Gastroesophageal sphincter (tissue), 4 donors: ENCODE data around the gene OXLD1. TPM values are rescaled to one million over a fixed set of nuclear protein-coding genes. Genes with fewer than 3 reads are reported as not detected.

Experiments used
- ATAC-seq: fragments of 150-250 bp; one replicate; pipeline ENCODE4 v1.9.1; 2016; ENCODE audit warnings: mild to moderate bottlenecking, moderate library complexity
- H3K27ac ChIP-seq, 4 donors: fragments of 200-600 bp; sonication (generic) in 3 of 4; 1 replicate in 3 of 4; 2 replicates in 1 of 4; pipeline ENCODE4 v1.5.1; 2016 to 2019
- H3K27me3 ChIP-seq: fragments of 200-600 bp; sonication (generic); one replicate; pipeline ENCODE4 v1.5.1; 2019
- H3K36me3 ChIP-seq, 2 donors: fragments of 200-600 bp; sonication (generic); one replicate each; pipeline ENCODE4 v1.5.1; 2019; ENCODE audit warnings: control low read depth in 1 of 2
- H3K4me1 ChIP-seq, 3 donors: fragments of 200-600 bp; sonication (generic); 1 replicate in 2 of 3; 2 replicates in 1 of 3; pipeline ENCODE4 v1.5.1; 2016 to 2019; ENCODE audit warnings: control low read depth in 2 of 3
- H3K4me3 ChIP-seq, 2 donors: fragments of 200-600 bp; sonication (generic); one replicate each; pipeline ENCODE4 v1.5.1; 2019; ENCODE audit warnings: mild to moderate bottlenecking in 1 of 2, moderate library complexity in 1 of 2
- H3K9me3 ChIP-seq, 3 donors: fragments of 200-600 bp; sonication (generic); one replicate each; pipeline ENCODE4 v1.5.1; 2017 to 2019; ENCODE audit warnings: control low read depth in 2 of 3
- CTCF ChIP-seq, 4 experiments: fragments of 200-600 bp in 2 of 4; fragments of 450-650 bp in 2 of 4; sonication (generic) in 1 of 4; IDR thresholded peaks; one replicate each; pipeline ENCODE4 v1.5.1; 2017 to 2019; ENCODE audit warnings: antibody characterized with exemption in 4 of 4, mild to moderate bottlenecking in 2 of 4, moderate library complexity in 2 of 4
- EP300 ChIP-seq: sonication (generic); formaldehyde crosslinking; IDR thresholded peaks from one replicate; pipeline ENCODE4 v1.6.1; 2017; ENCODE audit warnings: antibody characterized with exemption, mild to moderate bottlenecking
- POLR2A ChIP-seq, 2 donors: fragments of 450-650 bp; IDR thresholded peaks; one replicate each; pipeline ENCODE4 v1.6.1; 2017; ENCODE audit warnings: antibody characterized with exemption in 2 of 2, mild to moderate bottlenecking in 2 of 2, moderate library complexity in 1 of 2
- POLR2AphosphoS5 ChIP-seq: sonication (generic); formaldehyde crosslinking; IDR thresholded peaks from one replicate; pipeline ENCODE4 v1.6.1; 2017; ENCODE audit warnings: antibody characterized with exemption
- WGBS, 2 donors: methylation state at CpG; one replicate each; pipeline ENCODE4 v1.1.5; 2018; ENCODE audit warnings: low coverage in 1 of 2; 5-methylcytosine and 5-hydroxymethylcytosine counted together
- total RNA-seq, 4 donors: library from RNA; depleted of rRNA; stranded (reverse); fragments of >200 nt; gene quantifications; one replicate each; pipeline ENCODE4 v1.1.0, GENCODE V29; 2016

Gene OXLD1
- total RNA-seq, 4 donors from 2014 or later = 19.4 to 31.8 (median 25.3) TPM

- Histone ChIP-seq H3K9me3 (no peaks in the 10 kb centered on the region), H3K4me1 (no peaks in the 10 kb centered on the region), H3K27ac (no peak overlapping the region), H3K36me3 (no peaks in the 10 kb centered on the region), H3K4me3 (no peak overlapping the region), H3K27me3 (peaks cover 46% of the 10 kb centered on the region)
- ATAC-seq = no peak
- no peak for TF ChIP-seq EP300
- no peak for TF ChIP-seq POLR2A (IDR thresholded peaks at IDR 0.05)
- no peak for TF ChIP-seq POLR2AphosphoS5
- no peak for TF ChIP-seq CTCF (IDR thresholded peaks at IDR 0.05)
- WGBS, 2 donors = no CpG with 5 or more reads among the region's 18 CpGs
These were observed 10.9 kb downstream of the OXLD1 start for GRCh38 chr17:81655378-81656117.

GRCh38 chr17:81652906-81653771 is 13.3 kb downstream of the OXLD1 start:
- peaks cover 0 to 11% (median 0%) of the 10 kb centered on the region in 3 donors for H3K9me3 ChIP-seq
- H3K36me3 ChIP-seq = no peaks in the 10 kb centered on the region
- 0 to 50% methylated on average over 1 to 2 of the region's 27 CpGs for WGBS, 2 donors
- H3K4me1 ChIP-seq = peaks cover 0 to 4% (median 0%) of the 10 kb centered on the region in 3 donors
- TF ChIP-seq EP300 (no peak), CTCF (IDR thresholded peaks at IDR 0.05) (no peak), POLR2AphosphoS5 (no peak), POLR2A (IDR thresholded peaks at IDR 0.05) (no peak)
- H3K27ac ChIP-seq = no peak overlapping the region
- no peak for ATAC-seq
- H3K27me3 ChIP-seq = peaks cover 70% of the 10 kb centered on the region
- no peak overlapping the region for H3K4me3 ChIP-seq

- Histone ChIP-seq H3K27ac (no peak overlapping the region), H3K36me3 (no peaks in the 10 kb centered on the region), H3K9me3 (peaks cover 0 to 11% (median 0%) of the 10 kb centered on the region in 3 donors), H3K4me3 (no peak overlapping the region), H3K27me3 (peaks cover 83% of the 10 kb centered on the region), H3K4me1 (peaks cover 0 to 8% (median 0%) of the 10 kb centered on the region in 3 donors)
- no peak for TF ChIP-seq POLR2A (IDR thresholded peaks at IDR 0.05)
- no peak for TF ChIP-seq POLR2AphosphoS5
- TF ChIP-seq EP300 = no peak
- no peak for TF ChIP-seq CTCF (IDR thresholded peaks at IDR 0.05)
- no peak for ATAC-seq
- WGBS, 2 donors = 87% methylated on average over 4 of the region's 10 CpGs; no CpG with 5 or more reads in 1 of the 2 donors
These were observed 14.7 kb downstream of the OXLD1 start for GRCh38 chr17:81651692-81652091.

GRCh38 chr17:81650951-81651350 is 15.5 kb downstream of the OXLD1 start:
- Histone ChIP-seq H3K4me1 (peaks cover 0 to 8% (median 0%) of the 10 kb centered on the region in 3 donors), H3K27me3 (peaks cover 83% of the 10 kb centered on the region), H3K27ac (no peak overlapping the region), H3K4me3 (no peak overlapping the region), H3K9me3 (peaks cover 0 to 11% (median 0%) of the 10 kb centered on the region in 3 donors), H3K36me3 (no peaks in the 10 kb centered on the region)
- 46% methylated on average over 5 of the region's 9 CpGs; no CpG with 5 or more reads in 1 of the 2 donors for WGBS, 2 donors
- peak; percentile 15 for ATAC-seq
- TF ChIP-seq POLR2AphosphoS5 (no peak), EP300 (no peak), POLR2A (IDR thresholded peaks at IDR 0.05) (no peak), CTCF (IDR thresholded peaks at IDR 0.05) (no peak)
